Measurements from ENCODE around the gene XRCC4.

XRCC4 gene

DNA sequence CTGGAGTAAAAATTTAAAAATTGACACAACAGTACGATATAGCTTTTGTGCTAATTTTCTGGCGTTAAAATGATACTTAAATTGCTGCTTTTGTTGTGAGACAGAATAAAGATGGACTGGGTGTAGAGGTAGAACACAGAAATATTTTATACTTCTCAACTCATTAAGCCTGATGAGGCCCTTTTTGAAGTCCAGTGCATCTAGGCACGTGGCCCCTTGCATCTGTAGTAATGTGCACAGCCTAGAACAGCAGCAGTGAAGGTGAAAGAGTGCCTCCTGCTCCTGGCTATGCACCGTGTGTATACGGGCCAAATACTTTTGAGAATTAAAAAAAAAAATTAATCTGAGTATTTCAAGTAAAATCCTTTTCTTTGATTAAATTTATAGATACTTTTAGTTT lies 115.6 kb downstream of the XRCC4 start:
- no peak for DNase-seq (ENCODE audit: low read depth)
- no peak for TF ChIP-seq MYC (IDR thresholded peaks at IDR 0.05; ENCODE audit: low read depth, low read length)
- no peak for TF ChIP-seq POLR2A (IDR thresholded peaks at IDR 0.05; ENCODE audit: extremely low read depth, insufficient read length)
- TF ChIP-seq, protein P1, sequence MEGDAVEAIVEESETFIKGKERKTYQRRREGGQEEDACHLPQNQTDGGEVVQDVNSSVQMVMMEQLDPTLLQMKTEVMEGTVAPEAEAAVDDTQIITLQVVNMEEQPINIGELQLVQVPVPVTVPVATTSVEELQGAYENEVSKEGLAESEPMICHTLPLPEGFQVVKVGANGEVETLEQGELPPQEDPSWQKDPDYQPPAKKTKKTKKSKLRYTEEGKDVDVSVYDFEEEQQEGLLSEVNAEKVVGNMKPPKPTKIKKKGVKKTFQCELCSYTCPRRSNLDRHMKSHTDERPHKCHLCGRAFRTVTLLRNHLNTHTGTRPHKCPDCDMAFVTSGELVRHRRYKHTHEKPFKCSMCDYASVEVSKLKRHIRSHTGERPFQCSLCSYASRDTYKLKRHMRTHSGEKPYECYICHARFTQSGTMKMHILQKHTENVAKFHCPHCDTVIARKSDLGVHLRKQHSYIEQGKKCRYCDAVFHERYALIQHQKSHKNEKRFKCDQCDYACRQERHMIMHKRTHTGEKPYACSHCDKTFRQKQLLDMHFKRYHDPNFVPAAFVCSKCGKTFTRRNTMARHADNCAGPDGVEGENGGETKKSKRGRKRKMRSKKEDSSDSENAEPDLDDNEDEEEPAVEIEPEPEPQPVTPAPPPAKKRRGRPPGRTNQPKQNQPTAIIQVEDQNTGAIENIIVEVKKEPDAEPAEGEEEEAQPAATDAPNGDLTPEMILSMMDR (IDR thresholded peaks at IDR 0.05; ENCODE audit: low read depth, low read length) = no peak
- TF ChIP-seq, protein P2, sequence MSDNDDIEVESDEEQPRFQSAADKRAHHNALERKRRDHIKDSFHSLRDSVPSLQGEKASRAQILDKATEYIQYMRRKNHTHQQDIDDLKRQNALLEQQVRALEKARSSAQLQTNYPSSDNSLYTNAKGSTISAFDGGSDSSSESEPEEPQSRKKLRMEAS (IDR thresholded peaks at IDR 0.05; ENCODE audit: low read depth, low read length) = no peak
- no peak overlapping the region for H3K4me3 ChIP-seq (ENCODE audit: low read depth, low read length)

DNA sequence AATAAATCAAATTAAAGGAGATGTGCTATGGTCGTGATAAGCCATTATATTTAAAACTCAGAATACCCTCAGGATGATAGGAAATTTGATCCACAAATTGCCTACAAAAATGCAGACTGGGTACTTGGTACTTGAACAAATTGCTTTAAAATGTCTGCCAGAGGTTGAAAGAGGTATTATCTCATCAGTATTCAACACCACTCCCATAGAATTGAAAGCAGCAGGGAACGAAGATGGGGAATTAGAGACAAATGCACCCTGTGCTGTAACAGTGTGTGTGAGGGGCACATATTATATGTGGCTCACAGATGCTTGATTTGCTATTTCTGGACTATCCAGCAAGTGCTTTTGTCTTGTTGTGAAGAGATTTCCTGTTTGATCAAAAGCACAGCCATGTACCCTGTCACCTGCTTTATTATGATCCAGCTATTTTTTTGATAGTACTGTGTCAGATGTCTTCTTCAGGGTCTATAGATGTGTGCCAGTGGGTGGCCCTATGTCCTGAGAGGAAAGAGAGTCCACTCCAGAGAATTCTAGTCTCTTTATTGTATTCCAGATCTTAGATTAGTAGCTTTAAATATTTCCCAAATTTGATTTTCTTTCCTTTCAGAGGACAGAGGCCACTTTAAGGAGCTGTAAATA lies 120.1 kb downstream of the XRCC4 start:
- no peak for DNase-seq (ENCODE audit: low read depth)
- no peak for TF ChIP-seq MYC (IDR thresholded peaks at IDR 0.05; ENCODE audit: low read depth, low read length)
- no peak for TF ChIP-seq POLR2A (IDR thresholded peaks at IDR 0.05; ENCODE audit: extremely low read depth, insufficient read length)
- TF ChIP-seq, protein P1 (IDR thresholded peaks at IDR 0.05; ENCODE audit: low read depth, low read length) = no peak
- TF ChIP-seq, protein P2 (IDR thresholded peaks at IDR 0.05; ENCODE audit: low read depth, low read length) = no peak
- no peak overlapping the region for H3K4me3 ChIP-seq (ENCODE audit: low read depth, low read length)

DNA sequence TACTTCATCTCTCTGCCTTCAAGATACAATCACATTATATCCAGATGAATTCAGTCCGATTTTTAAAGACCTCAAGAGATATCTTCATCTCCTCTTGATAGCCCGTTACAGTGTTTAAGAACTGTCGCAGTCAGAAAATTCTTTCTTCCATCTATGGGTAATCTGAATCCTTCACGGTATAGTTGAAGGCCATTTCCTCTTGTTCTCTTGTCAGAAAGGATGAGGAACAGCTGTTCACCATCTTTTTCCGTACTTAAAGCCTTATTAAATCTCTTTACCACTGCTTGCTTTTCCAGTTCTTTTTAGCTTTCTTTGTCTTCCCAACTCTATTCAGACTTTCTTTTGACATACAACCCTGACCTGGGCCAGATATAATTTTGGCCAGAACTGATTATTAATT lies 121.8 kb downstream of the XRCC4 start:
- H3K4me3 ChIP-seq (ENCODE audit: low read depth, low read length) = no peak overlapping the region
- no peak for DNase-seq (ENCODE audit: low read depth)
- TF ChIP-seq, protein P1 (IDR thresholded peaks at IDR 0.05; ENCODE audit: low read depth, low read length) = no peak
- TF ChIP-seq POLR2A (IDR thresholded peaks at IDR 0.05; ENCODE audit: extremely low read depth, insufficient read length) = no peak
- TF ChIP-seq, protein P2 (IDR thresholded peaks at IDR 0.05; ENCODE audit: low read depth, low read length) = no peak
- TF ChIP-seq MYC (IDR thresholded peaks at IDR 0.05; ENCODE audit: low read depth, low read length) = no peak

DNA sequence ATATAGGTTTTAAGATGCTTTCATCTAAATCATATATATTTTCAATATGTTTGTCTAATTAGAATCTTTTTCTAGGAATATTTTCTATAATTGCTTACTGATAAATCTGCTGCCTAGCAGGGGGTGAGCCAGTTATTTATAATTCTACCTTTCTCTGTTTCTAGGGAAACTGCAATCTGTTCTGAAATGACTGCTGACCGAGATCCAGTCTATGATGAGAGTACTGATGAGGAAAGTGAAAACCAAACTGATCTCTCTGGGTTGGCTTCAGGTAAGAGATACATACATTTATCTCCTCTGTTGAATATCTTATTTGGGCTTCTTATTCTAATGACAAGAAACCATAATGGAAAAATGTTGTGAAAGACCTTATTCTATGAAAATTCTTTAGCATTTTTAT lies 127.3 kb downstream of the XRCC4 start:
- DNase-seq (ENCODE audit: low read depth) = no peak
- no peak overlapping the region for H3K4me3 ChIP-seq (ENCODE audit: low read depth, low read length)
- TF ChIP-seq, protein P2 (IDR thresholded peaks at IDR 0.05; ENCODE audit: low read depth, low read length) = no peak
- TF ChIP-seq POLR2A (IDR thresholded peaks at IDR 0.05; ENCODE audit: extremely low read depth, insufficient read length) = no peak

DNA sequence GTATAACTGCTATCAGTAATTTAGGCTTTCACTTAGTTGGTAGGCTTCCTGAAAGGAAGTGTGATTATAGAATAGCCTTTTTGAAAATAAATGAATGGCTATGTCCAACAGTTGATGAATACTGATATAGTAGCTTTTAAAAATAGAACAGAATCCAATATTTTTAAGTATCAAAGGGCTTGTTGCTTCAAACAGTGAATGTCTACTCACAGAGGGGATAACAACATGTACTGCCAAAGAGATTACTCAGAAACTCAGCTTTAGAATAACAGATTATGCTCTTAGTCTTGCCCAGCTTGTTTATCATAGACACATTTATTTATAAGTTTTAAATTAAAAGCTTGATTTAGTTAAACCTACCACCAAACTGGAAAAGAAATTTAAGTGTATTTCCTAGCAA lies 132.6 kb downstream of the XRCC4 start:
- DNase-seq (ENCODE audit: low read depth) = no peak
- TF ChIP-seq POLR2A (IDR thresholded peaks at IDR 0.05; ENCODE audit: extremely low read depth, insufficient read length) (no peak), MYC (IDR thresholded peaks at IDR 0.05; ENCODE audit: low read depth, low read length) (no peak)
- TF ChIP-seq, protein P1 (IDR thresholded peaks at IDR 0.05; ENCODE audit: low read depth, low read length) = no peak
- TF ChIP-seq, protein P2 (IDR thresholded peaks at IDR 0.05; ENCODE audit: low read depth, low read length) = no peak
- H3K4me3 ChIP-seq (ENCODE audit: low read depth, low read length) = no peak overlapping the region

DNA sequence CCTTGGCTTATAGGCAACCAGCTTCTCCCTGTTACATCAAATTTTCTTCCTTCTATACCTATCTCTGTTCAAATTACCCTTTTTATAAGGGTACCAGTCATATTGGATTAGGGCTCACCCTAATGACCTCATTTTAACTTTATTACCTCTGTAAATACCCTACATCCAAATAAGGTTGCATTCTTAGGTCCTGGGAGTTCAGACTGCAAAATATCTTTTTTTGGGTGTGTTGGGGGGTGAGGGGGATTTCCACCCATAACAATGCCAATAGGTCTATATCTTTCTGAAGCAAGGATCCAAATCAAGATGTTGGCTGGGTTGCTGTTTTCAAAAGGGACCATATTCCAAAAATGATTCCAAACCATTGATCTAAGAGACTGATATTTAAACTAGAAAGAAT lies 141.7 kb downstream of the XRCC4 start:
- no peak overlapping the region for H3K4me3 ChIP-seq (ENCODE audit: low read depth, low read length)
- DNase-seq (ENCODE audit: low read depth) = no peak
- TF ChIP-seq MYC (IDR thresholded peaks at IDR 0.05; ENCODE audit: low read depth, low read length) (no peak), POLR2A (IDR thresholded peaks at IDR 0.05; ENCODE audit: extremely low read depth, insufficient read length) (no peak)
- TF ChIP-seq, protein P1 (IDR thresholded peaks at IDR 0.05; ENCODE audit: low read depth, low read length) = no peak
- TF ChIP-seq, protein P2 (IDR thresholded peaks at IDR 0.05; ENCODE audit: low read depth, low read length) = no peak

Measured in NB4 (cell line).